SU-DHL-6 (cell line): ENCODE measurements around the gene TAX1BP3.

Experiments used
- H2AFZ ChIP-seq: fragments of 200-600 bp; sonication (generic); 2 replicates; pipeline ENCODE4 v1.6.1; 2014; ENCODE audit warnings: low read depth, mild to moderate bottlenecking, moderate library complexity, mixed read lengths, antibody characterized with exemption, low read length; ENCODE audit not compliant: severe bottlenecking
- H3F3A ChIP-seq: fragments of 200-600 bp; shearing (Covaris generic); 2 replicates; pipeline ENCODE4 v1.6.0; 2016; ENCODE audit warnings: antibody characterized with exemption, mild to moderate bottlenecking; ENCODE audit not compliant: insufficient read depth
- H3K27ac ChIP-seq: fragments of 200-600 bp; sonication (generic); 2 replicates; pipeline ENCODE4 v1.5.1; 2016; ENCODE audit warnings: low read depth, mild to moderate bottlenecking, low read length, moderate library complexity, mixed read lengths
- H3K27me3 ChIP-seq: fragments of 200-600 bp; sonication (generic), shearing (Covaris generic); 2 replicates; pipeline ENCODE4 v1.6.0; 2014; ENCODE audit warnings: mild to moderate bottlenecking, low read length
- H3K36me3 ChIP-seq: fragments of 200-600 bp; sonication (generic); 2 replicates; pipeline ENCODE4 v1.6.1; 2014; ENCODE audit warnings: mild to moderate bottlenecking, low read length, mixed read lengths
- H3K4me2 ChIP-seq: fragments of 300-600, 200-600 bp; shearing (Covaris generic), sonication (generic); 2 replicates; pipeline ENCODE4 v1.6.0; 2014; ENCODE audit warnings: low read length, low read depth, mild to moderate bottlenecking; ENCODE audit not compliant: poor library complexity, severe bottlenecking
- H3K4me3 ChIP-seq: fragments of 200-600 bp; sonication (generic); 2 replicates; pipeline ENCODE4 v1.5.1; 2014; ENCODE audit warnings: antibody characterized with exemption, low read length, mild to moderate bottlenecking, mixed read lengths; ENCODE audit not compliant: insufficient read depth, poor library complexity, severe bottlenecking
- H3K79me2 ChIP-seq: fragments of 200-600 bp; sonication (generic); 2 replicates; pipeline ENCODE4 v1.6.1; 2014; ENCODE audit warnings: mild to moderate bottlenecking, low read length, moderate library complexity; ENCODE audit not compliant: insufficient read depth
- H3K9ac ChIP-seq: fragments of 200-600 bp; sonication (generic); 2 replicates; pipeline ENCODE4 v1.7.0; 2014; ENCODE audit warnings: mild to moderate bottlenecking, low read length
- H3K9me2 ChIP-seq: fragments of 200-600 bp; sonication (generic); replicated peaks from 2 replicates; pipeline ENCODE4 v1.6.1; 2014; ENCODE audit warnings: low read length; ENCODE audit not compliant: insufficient read depth
- H3K9me3 ChIP-seq: fragments of 200-600 bp; sonication (generic); 2 replicates; pipeline ENCODE4 v1.6.1; 2014; ENCODE audit warnings: low read length, mixed read lengths; ENCODE audit not compliant: insufficient read depth
- H4K20me1 ChIP-seq: fragments of 200-600 bp; sonication (generic); 2 replicates; pipeline ENCODE4 v1.6.1; 2014; ENCODE audit warnings: low read depth, mild to moderate bottlenecking, antibody characterized with exemption, low read length, moderate library complexity, mixed read lengths
- EZH2phosphoT487 ChIP-seq: fragments of 200-600 bp; sonication (generic), shearing (Covaris generic); conservative IDR thresholded peaks from 2 replicates; pipeline ENCODE4 v1.6.1; 2018; ENCODE audit warnings: mild to moderate bottlenecking, antibody characterized with exemption, low read length, moderate library complexity, mixed read lengths
- TF ChIP-seq, protein P1 (sequence below): fragments of 200-600 bp; sonication (generic); IDR thresholded peaks from one replicate; pipeline ENCODE4 v1.5.1; 2017; ENCODE audit warnings: antibody characterized with exemption, mild to moderate bottlenecking, low read length, moderate library complexity; ENCODE audit not compliant: insufficient read depth, poor library complexity, severe bottlenecking

The TAX1BP3 gene

DNA sequence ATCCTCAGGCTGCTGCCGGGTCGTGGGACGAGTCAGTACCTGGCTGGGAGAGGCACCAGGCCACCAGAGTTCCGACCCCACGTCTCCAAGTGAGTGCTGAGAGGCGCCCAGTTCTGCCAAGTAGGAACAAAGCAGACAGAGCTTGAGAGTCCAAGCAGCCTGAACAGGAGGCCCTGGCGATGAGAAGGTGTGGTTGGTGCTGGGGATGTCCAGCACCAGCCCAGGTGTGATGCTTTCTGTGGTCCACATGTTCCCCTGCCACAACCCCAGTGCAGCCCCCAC lies 10.8 kb downstream of the TAX1BP3 start:
- no peak overlapping the region for H3K4me3 ChIP-seq
- no peaks in the 10 kb centered on the region for H3F3A ChIP-seq
- no peak overlapping the region for H3K27ac ChIP-seq

DNA sequence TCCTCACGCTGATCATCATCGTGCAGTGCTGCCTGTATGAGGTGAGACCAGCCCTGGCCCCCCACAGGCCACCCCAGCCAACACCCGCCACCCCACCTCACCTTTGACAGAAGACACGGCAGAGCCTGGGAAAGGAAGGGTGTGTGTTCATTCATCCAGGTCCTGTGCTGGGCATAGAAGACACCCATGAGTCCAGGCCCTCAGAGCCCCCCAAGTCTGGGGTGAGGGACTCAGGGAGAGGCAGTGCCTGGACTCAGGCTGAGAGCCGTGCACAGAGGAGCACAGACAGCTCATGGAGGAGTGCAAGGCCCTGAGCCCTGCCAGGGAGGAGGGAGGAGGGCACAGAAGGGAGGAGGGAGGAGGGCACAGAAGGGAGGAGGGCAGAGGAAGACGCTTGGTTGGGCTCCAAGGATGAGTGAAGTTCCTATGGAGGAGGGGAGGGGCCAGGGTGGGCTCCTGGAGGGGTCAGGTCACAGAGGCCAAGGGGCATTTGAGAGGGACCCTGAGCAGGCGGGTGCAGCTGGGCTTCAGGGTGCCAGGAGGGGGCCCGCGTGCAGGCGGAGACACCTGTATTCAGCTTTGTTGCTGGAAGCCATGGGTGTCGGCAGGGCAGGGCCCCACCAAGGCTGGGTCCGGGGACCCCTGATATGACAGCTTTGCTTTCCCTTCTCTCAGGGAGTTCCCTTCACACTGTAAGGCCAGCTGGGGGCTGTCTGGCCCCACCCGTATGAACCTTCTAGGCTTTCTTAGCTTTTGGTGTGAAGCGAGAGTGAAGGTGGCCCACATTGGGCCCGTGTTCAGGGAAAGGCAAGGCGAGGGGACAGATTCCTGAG lies 11.4 kb downstream of the TAX1BP3 start:
- Histone ChIP-seq H3K9me2 (no peaks in the 10 kb centered on the region), H3K27me3 (no peaks in the 10 kb centered on the region), H3K4me3 (no peak overlapping the region), H4K20me1 (no peaks in the 10 kb centered on the region), H3F3A (no peaks in the 10 kb centered on the region), H3K9ac (no peak overlapping the region), H3K9me3 (no peaks in the 10 kb centered on the region), H3K27ac (no peak overlapping the region), H2AFZ (no peak overlapping the region), H3K79me2 (no peaks in the 10 kb centered on the region), H3K36me3 (no peaks in the 10 kb centered on the region), H3K4me2 (no peak overlapping the region)
- TF ChIP-seq EZH2phosphoT487: no peak
- TF ChIP-seq, protein P1, sequence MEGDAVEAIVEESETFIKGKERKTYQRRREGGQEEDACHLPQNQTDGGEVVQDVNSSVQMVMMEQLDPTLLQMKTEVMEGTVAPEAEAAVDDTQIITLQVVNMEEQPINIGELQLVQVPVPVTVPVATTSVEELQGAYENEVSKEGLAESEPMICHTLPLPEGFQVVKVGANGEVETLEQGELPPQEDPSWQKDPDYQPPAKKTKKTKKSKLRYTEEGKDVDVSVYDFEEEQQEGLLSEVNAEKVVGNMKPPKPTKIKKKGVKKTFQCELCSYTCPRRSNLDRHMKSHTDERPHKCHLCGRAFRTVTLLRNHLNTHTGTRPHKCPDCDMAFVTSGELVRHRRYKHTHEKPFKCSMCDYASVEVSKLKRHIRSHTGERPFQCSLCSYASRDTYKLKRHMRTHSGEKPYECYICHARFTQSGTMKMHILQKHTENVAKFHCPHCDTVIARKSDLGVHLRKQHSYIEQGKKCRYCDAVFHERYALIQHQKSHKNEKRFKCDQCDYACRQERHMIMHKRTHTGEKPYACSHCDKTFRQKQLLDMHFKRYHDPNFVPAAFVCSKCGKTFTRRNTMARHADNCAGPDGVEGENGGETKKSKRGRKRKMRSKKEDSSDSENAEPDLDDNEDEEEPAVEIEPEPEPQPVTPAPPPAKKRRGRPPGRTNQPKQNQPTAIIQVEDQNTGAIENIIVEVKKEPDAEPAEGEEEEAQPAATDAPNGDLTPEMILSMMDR: no peak

More for the DNA sequence above, 10.8 kb downstream of the TAX1BP3 start:
- H4K20me1 ChIP-seq: no peaks in the 10 kb centered on the region
- no peaks in the 10 kb centered on the region for H3K9me3 ChIP-seq
- no peaks in the 10 kb centered on the region for H3K79me2 ChIP-seq
- H3K27me3 ChIP-seq: no peaks in the 10 kb centered on the region
- H2AFZ ChIP-seq: no peak overlapping the region
- no peaks in the 10 kb centered on the region for H3K9me2 ChIP-seq
- no peak overlapping the region for H3K9ac ChIP-seq
- H3K36me3 ChIP-seq: no peaks in the 10 kb centered on the region
- TF ChIP-seq, protein P1: no peak
- no peak for TF ChIP-seq EZH2phosphoT487
- H3K4me2 ChIP-seq: no peak overlapping the region

DNA sequence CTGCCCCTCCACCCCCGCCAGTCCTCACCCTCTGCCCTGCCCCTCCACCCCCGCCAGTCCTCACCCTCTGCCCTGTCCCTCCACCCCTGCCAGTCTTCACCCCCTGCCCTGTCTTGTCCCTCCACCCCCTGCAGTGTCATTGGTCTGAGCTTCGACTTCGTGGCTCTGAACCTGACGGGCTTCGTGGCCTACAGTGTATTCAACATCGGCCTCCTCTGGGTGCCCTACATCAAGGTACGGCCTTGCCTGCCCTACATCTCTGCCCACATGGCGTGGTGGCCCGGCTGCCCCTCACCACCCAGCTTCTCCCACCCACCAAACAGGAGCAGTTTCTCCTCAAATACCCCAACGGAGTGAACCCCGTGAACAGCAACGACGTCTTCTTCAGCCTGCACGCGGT lies 12.0 kb downstream of the TAX1BP3 start:
- no peak overlapping the region for H3K4me2 ChIP-seq
- H4K20me1 ChIP-seq: no peaks in the 10 kb centered on the region
- H3K27me3 ChIP-seq: no peaks in the 10 kb centered on the region
- H3K27ac ChIP-seq: no peak overlapping the region
- H3K9me3 ChIP-seq: no peaks in the 10 kb centered on the region
- H3K9ac ChIP-seq: no peak overlapping the region
- no peaks in the 10 kb centered on the region for H3F3A ChIP-seq
- no peaks in the 10 kb centered on the region for H3K79me2 ChIP-seq
- H3K36me3 ChIP-seq: no peaks in the 10 kb centered on the region
- no peak overlapping the region for H3K4me3 ChIP-seq
- TF ChIP-seq, protein P1: no peak
- TF ChIP-seq EZH2phosphoT487: no peak
- no peaks in the 10 kb centered on the region for H3K9me2 ChIP-seq
- H2AFZ ChIP-seq: no peak overlapping the region
